ENCODE measurements around the gene FOXB2. TPM values are rescaled to one million over a fixed set of nuclear protein-coding genes. Genes with fewer than 3 reads are reported as not detected.
A peak's percentile ranks its signal among the peaks of the same experiment; 100 is the strongest.

Gene FOXB2
- total RNA-seq, 1 donor from 2014 or later, result not detected

- no peak overlapping the region for H3K27ac Mint-ChIP-seq (ENCODE audit: unreplicated experiment)
- H3K4me3 Mint-ChIP-seq (ENCODE audit: unreplicated experiment), result no peak overlapping the region
- H3K4me1 Mint-ChIP-seq (ENCODE audit: unreplicated experiment), result no peaks in the 10 kb centered on the region
- no peaks in the 10 kb centered on the region for H3K36me3 Mint-ChIP-seq (ENCODE audit: low read depth, unreplicated experiment)
- H3K27me3 Mint-ChIP-seq (ENCODE audit: unreplicated experiment), result no peaks in the 10 kb centered on the region
- H3K9me3 Mint-ChIP-seq (ENCODE audit: unreplicated experiment), result no peaks in the 10 kb centered on the region
- no peak for DNase-seq (ENCODE audit: low spot score)
- no peak for TF ChIP-seq CTCF (IDR thresholded peaks at IDR 0.05; ENCODE audit: unreplicated experiment)
Observed at GRCh38 chr9:76985581-76985980, 33.9 kb upstream of the FOXB2 start.

GRCh38 chr9:76987594-76988200 is 31.8 kb upstream of the FOXB2 start:
- Mint-ChIP-seq H3K4me3 (ENCODE audit: unreplicated experiment) (no peak overlapping the region), H3K27me3 (ENCODE audit: unreplicated experiment) (no peaks in the 10 kb centered on the region), H3K9me3 (ENCODE audit: unreplicated experiment) (no peaks in the 10 kb centered on the region), H3K4me1 (ENCODE audit: unreplicated experiment) (no peaks in the 10 kb centered on the region), H3K27ac (ENCODE audit: unreplicated experiment) (no peak overlapping the region), H3K36me3 (ENCODE audit: low read depth, unreplicated experiment) (no peaks in the 10 kb centered on the region)
- peak; percentile 49 for DNase-seq (ENCODE audit: low spot score)
- TF ChIP-seq CTCF (IDR thresholded peaks at IDR 0.05; ENCODE audit: unreplicated experiment), result peak; percentile 61

GRCh38 chr9:76988941-76989340 is 30.5 kb upstream of the FOXB2 start:
- no peaks in the 10 kb centered on the region for H3K9me3 Mint-ChIP-seq (ENCODE audit: unreplicated experiment)
- H3K27ac Mint-ChIP-seq (ENCODE audit: unreplicated experiment), result no peak overlapping the region
- peaks cover 1% of the 10 kb centered on the region for H3K27me3 Mint-ChIP-seq (ENCODE audit: unreplicated experiment)
- no peaks in the 10 kb centered on the region for H3K36me3 Mint-ChIP-seq (ENCODE audit: low read depth, unreplicated experiment)
- H3K4me1 Mint-ChIP-seq (ENCODE audit: unreplicated experiment), result no peaks in the 10 kb centered on the region
- no peak for DNase-seq (ENCODE audit: low spot score)
- no peak for TF ChIP-seq CTCF (IDR thresholded peaks at IDR 0.05; ENCODE audit: unreplicated experiment)
- no peak overlapping the region for H3K4me3 Mint-ChIP-seq (ENCODE audit: unreplicated experiment)

- TF ChIP-seq CTCF (IDR thresholded peaks at IDR 0.05; ENCODE audit: unreplicated experiment), result no peak
- Mint-ChIP-seq H3K4me1 (ENCODE audit: unreplicated experiment) (no peaks in the 10 kb centered on the region), H3K27me3 (ENCODE audit: unreplicated experiment) (peaks cover 1% of the 10 kb centered on the region), H3K4me3 (ENCODE audit: unreplicated experiment) (no peak overlapping the region), H3K27ac (ENCODE audit: unreplicated experiment) (no peak overlapping the region), H3K9me3 (ENCODE audit: unreplicated experiment) (no peaks in the 10 kb centered on the region), H3K36me3 (ENCODE audit: low read depth, unreplicated experiment) (no peaks in the 10 kb centered on the region)
- no peak for DNase-seq (ENCODE audit: low spot score)
Observed at GRCh38 chr9:76989501-76989900, 30.0 kb upstream of the FOXB2 start.

GRCh38 chr9:76996700-76997099 is 22.8 kb upstream of the FOXB2 start:
- Mint-ChIP-seq H3K36me3 (ENCODE audit: low read depth, unreplicated experiment) (no peaks in the 10 kb centered on the region), H3K27ac (ENCODE audit: unreplicated experiment) (no peak overlapping the region), H3K4me1 (ENCODE audit: unreplicated experiment) (no peaks in the 10 kb centered on the region), H3K27me3 (ENCODE audit: unreplicated experiment) (peaks cover 1% of the 10 kb centered on the region), H3K4me3 (ENCODE audit: unreplicated experiment) (no peak overlapping the region), H3K9me3 (ENCODE audit: unreplicated experiment) (no peaks in the 10 kb centered on the region)
- DNase-seq (ENCODE audit: low spot score), result peak; percentile 64
- no peak for TF ChIP-seq CTCF (IDR thresholded peaks at IDR 0.05; ENCODE audit: unreplicated experiment)

Data from endothelial cell (in vitro differentiated cells).